Measurements from ENCODE around the gene SPSB1.

Gene SPSB1

GRCh38 chr1:9308236-9308785, 15.6 kb downstream of the SPSB1 start:
- TF ChIP-seq REST (IDR thresholded peaks at IDR 0.05; ENCODE audit: low read depth) (no peak), TEAD4 (IDR thresholded peaks at IDR 0.05) (no peak), TAF1 (IDR thresholded peaks at IDR 0.05; ENCODE audit: low read depth) (no peak), NFIC (IDR thresholded peaks at IDR 0.05) (no peak), MAX (IDR thresholded peaks at IDR 0.05) (no peak), ZBTB7A (IDR thresholded peaks at IDR 0.05; ENCODE audit: low read depth) (no peak), TCF12 (IDR thresholded peaks at IDR 0.05; ENCODE audit: low read depth) (no peak), USF1 (IDR thresholded peaks at IDR 0.05) (no peak), CEBPB (IDR thresholded peaks at IDR 0.05) (no peak), YY1 (IDR thresholded peaks at IDR 0.05; ENCODE audit: low read depth) (no peak), EGR1 (IDR thresholded peaks at IDR 0.05) (no peak), EP300 (IDR thresholded peaks at IDR 0.05; ENCODE audit: borderline replicate concordance) (no peak), FOXM1 (IDR thresholded peaks at IDR 0.05; ENCODE audit: borderline replicate concordance, low read depth) (no peak), CREB1 (IDR thresholded peaks at IDR 0.05; ENCODE audit: low read depth) (no peak), RAD21 (IDR thresholded peaks at IDR 0.05; ENCODE audit: low read depth) (no peak)

GRCh38 chr1:9309080-9309479, 16.4 kb downstream of the SPSB1 start:
- TF ChIP-seq USF1 (IDR thresholded peaks at IDR 0.05) (no peak), REST (IDR thresholded peaks at IDR 0.05; ENCODE audit: low read depth) (no peak), YY1 (IDR thresholded peaks at IDR 0.05; ENCODE audit: low read depth) (no peak), CREB1 (IDR thresholded peaks at IDR 0.05; ENCODE audit: low read depth) (no peak), NFIC (IDR thresholded peaks at IDR 0.05) (no peak), TCF12 (IDR thresholded peaks at IDR 0.05; ENCODE audit: low read depth) (no peak), ZBTB7A (IDR thresholded peaks at IDR 0.05; ENCODE audit: low read depth) (no peak), RAD21 (IDR thresholded peaks at IDR 0.05; ENCODE audit: low read depth) (no peak), EGR1 (IDR thresholded peaks at IDR 0.05) (no peak), TAF1 (IDR thresholded peaks at IDR 0.05; ENCODE audit: low read depth) (no peak), FOXM1 (IDR thresholded peaks at IDR 0.05; ENCODE audit: borderline replicate concordance, low read depth) (no peak), TEAD4 (IDR thresholded peaks at IDR 0.05) (no peak), EP300 (IDR thresholded peaks at IDR 0.05; ENCODE audit: borderline replicate concordance) (no peak), CEBPB (IDR thresholded peaks at IDR 0.05) (no peak), MAX (IDR thresholded peaks at IDR 0.05) (no peak)

GRCh38 chr1:9309991-9310390, 17.3 kb downstream of the SPSB1 start:
- TF ChIP-seq ZBTB7A (IDR thresholded peaks at IDR 0.05; ENCODE audit: low read depth) (no peak), MAX (IDR thresholded peaks at IDR 0.05) (no peak), FOXM1 (IDR thresholded peaks at IDR 0.05; ENCODE audit: borderline replicate concordance, low read depth) (no peak), EGR1 (IDR thresholded peaks at IDR 0.05) (no peak), RAD21 (IDR thresholded peaks at IDR 0.05; ENCODE audit: low read depth) (no peak), TAF1 (IDR thresholded peaks at IDR 0.05; ENCODE audit: low read depth) (no peak), TCF12 (IDR thresholded peaks at IDR 0.05; ENCODE audit: low read depth) (no peak), USF1 (IDR thresholded peaks at IDR 0.05) (no peak), REST (IDR thresholded peaks at IDR 0.05; ENCODE audit: low read depth) (no peak), YY1 (IDR thresholded peaks at IDR 0.05; ENCODE audit: low read depth) (no peak), CEBPB (IDR thresholded peaks at IDR 0.05) (no peak), TEAD4 (IDR thresholded peaks at IDR 0.05) (no peak), NFIC (IDR thresholded peaks at IDR 0.05) (no peak), CREB1 (IDR thresholded peaks at IDR 0.05; ENCODE audit: low read depth) (no peak), EP300 (IDR thresholded peaks at IDR 0.05; ENCODE audit: borderline replicate concordance) (no peak)
